ENCODE measurements around the gene DNAJC17.

The DNAJC17 gene

GRCh38 chr15:40756938-40757337, 50.3 kb downstream of the DNAJC17 start:
- Histone ChIP-seq H4K20me1 (ENCODE audit: insufficient read depth, low read length) (no peaks in the 10 kb centered on the region), H3K9me3 (ENCODE audit: low read length) (no peaks in the 10 kb centered on the region), H3K4me2 (ENCODE audit: low read length) (no peak overlapping the region; the same call in 1 of the 2 replicates), H3K4me3 (ENCODE audit: low read depth, low read length, poor library complexity, severe bottlenecking) (no peak overlapping the region), H3K4me1 (ENCODE audit: insufficient read depth, low read length, severe bottlenecking) (peaks cover 65% of the 10 kb centered on the region), H3K79me2 (ENCODE audit: insufficient read depth, low read length) (peaks cover 22% of the 10 kb centered on the region), H3F3A (ENCODE audit: insufficient read depth, low read length) (peaks cover 3% of the 10 kb centered on the region; the same call in 1 of the 2 replicates), H3K36me3 (ENCODE audit: insufficient read depth, low read length) (peaks cover 11% of the 10 kb centered on the region; the same call in 1 of the 2 replicates), H2AFZ (ENCODE audit: low read length) (no peak overlapping the region), H3K9ac (ENCODE audit: low read length) (no peak overlapping the region), H3K27ac (ENCODE audit: low read depth, low read length, poor library complexity, severe bottlenecking) (peak overlapping the region; percentile 65), H3K27me3 (ENCODE audit: insufficient read depth, low read length) (no peaks in the 10 kb centered on the region), H3K9me2 (ENCODE audit: low read depth, low read length) (no peaks in the 10 kb centered on the region)
- TF ChIP-seq EZH2 (IDR thresholded peaks at IDR 0.05; ENCODE audit: borderline replicate concordance, low read length) = no peak
- TF ChIP-seq, protein P1, sequence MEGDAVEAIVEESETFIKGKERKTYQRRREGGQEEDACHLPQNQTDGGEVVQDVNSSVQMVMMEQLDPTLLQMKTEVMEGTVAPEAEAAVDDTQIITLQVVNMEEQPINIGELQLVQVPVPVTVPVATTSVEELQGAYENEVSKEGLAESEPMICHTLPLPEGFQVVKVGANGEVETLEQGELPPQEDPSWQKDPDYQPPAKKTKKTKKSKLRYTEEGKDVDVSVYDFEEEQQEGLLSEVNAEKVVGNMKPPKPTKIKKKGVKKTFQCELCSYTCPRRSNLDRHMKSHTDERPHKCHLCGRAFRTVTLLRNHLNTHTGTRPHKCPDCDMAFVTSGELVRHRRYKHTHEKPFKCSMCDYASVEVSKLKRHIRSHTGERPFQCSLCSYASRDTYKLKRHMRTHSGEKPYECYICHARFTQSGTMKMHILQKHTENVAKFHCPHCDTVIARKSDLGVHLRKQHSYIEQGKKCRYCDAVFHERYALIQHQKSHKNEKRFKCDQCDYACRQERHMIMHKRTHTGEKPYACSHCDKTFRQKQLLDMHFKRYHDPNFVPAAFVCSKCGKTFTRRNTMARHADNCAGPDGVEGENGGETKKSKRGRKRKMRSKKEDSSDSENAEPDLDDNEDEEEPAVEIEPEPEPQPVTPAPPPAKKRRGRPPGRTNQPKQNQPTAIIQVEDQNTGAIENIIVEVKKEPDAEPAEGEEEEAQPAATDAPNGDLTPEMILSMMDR (IDR thresholded peaks at IDR 0.05; ENCODE audit: low read length) = no peak

- Histone ChIP-seq H3K4me3 (ENCODE audit: low read depth, low read length, poor library complexity, severe bottlenecking) (peak overlapping the region; percentile 99), H2AFZ (ENCODE audit: low read length) (peak overlapping the region; percentile 22; the same call in 1 of the 2 replicates), H3K4me1 (ENCODE audit: insufficient read depth, low read length, severe bottlenecking) (peaks cover 56% of the 10 kb centered on the region)
These were observed 51.5 kb downstream of the DNAJC17 start for GRCh38 chr15:40755812-40756208.

DNA sequence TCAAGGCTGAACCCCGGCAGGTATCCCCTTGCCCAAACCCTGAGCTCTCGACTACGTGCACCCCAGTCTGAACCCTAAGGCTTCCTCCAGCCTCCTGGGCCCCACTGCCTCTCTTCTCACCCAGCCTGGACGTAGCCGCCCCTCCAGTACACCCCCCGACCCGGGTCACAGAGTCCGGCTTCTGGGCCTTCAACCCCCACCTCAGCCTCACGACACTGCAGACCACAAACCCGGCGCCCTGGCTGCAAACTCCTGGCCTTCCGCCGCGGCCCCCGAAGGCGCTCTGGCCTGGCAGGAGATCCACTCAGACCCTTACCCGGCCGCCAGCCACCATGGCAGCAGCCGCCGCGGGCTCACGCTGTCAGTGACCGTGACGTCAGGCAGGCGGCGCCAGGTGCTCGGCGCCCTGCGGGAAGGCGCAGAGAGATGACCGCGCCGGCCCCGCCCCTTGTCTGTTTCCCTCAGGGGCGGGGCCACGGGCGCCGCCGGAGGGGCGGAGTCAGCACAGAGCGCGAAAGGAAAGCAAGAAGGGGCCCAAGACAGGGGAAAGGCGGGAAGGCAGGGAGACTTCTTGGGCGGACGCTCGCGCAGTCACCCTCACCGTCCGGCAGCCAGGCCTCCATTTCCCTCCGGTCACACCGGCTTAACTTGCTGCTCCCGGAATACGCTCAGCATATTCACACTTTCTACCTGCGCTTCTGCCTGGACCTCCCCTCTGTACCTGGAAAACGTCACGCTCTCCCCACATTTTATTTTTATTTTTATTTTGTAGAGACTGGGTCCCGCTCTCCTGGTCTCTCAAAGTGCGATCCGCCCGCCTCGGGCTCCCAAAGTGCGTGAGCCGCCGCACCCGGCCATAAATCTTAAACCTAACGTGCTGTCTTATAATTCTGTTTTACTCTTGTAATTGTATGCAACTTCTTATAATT, 52.1 kb downstream of the DNAJC17 start, which contains the start of gene RMDN3:
RMDN3 (minus strand) TSS at position 372 of the 929 bp plus-strand sequence. CDS start 471 bp downstream, outside the sequence.
- TF ChIP-seq, protein P1 (IDR thresholded peaks at IDR 0.05; ENCODE audit: low read length) = no peak
- no peak for TF ChIP-seq EZH2 (IDR thresholded peaks at IDR 0.05; ENCODE audit: borderline replicate concordance, low read length)
- peak within 1 kb of the TSS; percentile 99 for H3K4me3 ChIP-seq (ENCODE audit: low read depth, low read length, poor library complexity, severe bottlenecking)

More at GRCh38 chr15:40755812-40756208, 51.5 kb downstream of the DNAJC17 start:
- H3K27me3 ChIP-seq (ENCODE audit: insufficient read depth, low read length) = no peaks in the 10 kb centered on the region
- H3K36me3 ChIP-seq (ENCODE audit: insufficient read depth, low read length) = peaks cover 22% of the 10 kb centered on the region
- no peaks in the 10 kb centered on the region for H3K9me2 ChIP-seq (ENCODE audit: low read depth, low read length)
- peak overlapping the region; percentile 85 for H3K27ac ChIP-seq (ENCODE audit: low read depth, low read length, poor library complexity, severe bottlenecking)
- TF ChIP-seq, protein P1 (IDR thresholded peaks at IDR 0.05; ENCODE audit: low read length) = no peak
- TF ChIP-seq EZH2 (IDR thresholded peaks at IDR 0.05; ENCODE audit: borderline replicate concordance, low read length) = no peak
- H3K9me3 ChIP-seq (ENCODE audit: low read length) = no peaks in the 10 kb centered on the region
- peaks cover 22% of the 10 kb centered on the region for H3K79me2 ChIP-seq (ENCODE audit: insufficient read depth, low read length)
- no peaks in the 10 kb centered on the region for H4K20me1 ChIP-seq (ENCODE audit: insufficient read depth, low read length)
- peaks cover 3% of the 10 kb centered on the region; the same call in 1 of the 2 replicates for H3F3A ChIP-seq (ENCODE audit: insufficient read depth, low read length)
- H3K9ac ChIP-seq (ENCODE audit: low read length) = peak overlapping the region; percentile 93
- peak overlapping the region; percentile 98 for H3K4me2 ChIP-seq (ENCODE audit: low read length)

More for the DNA sequence above, 52.1 kb downstream of the DNAJC17 start, which contains the start of gene RMDN3:
- Histone ChIP-seq H3K9me3 (ENCODE audit: low read length) (no peaks in the 10 kb centered on the region), H2AFZ (ENCODE audit: low read length) (peak within 1 kb of the TSS; percentile 22; the same call in 1 of the 2 replicates), H3K79me2 (ENCODE audit: insufficient read depth, low read length) (peaks cover 22% of the 10 kb centered on the region), H3K4me2 (ENCODE audit: low read length) (peak within 1 kb of the TSS; percentile 98), H3K27me3 (ENCODE audit: insufficient read depth, low read length) (no peaks in the 10 kb centered on the region), H3K4me1 (ENCODE audit: insufficient read depth, low read length, severe bottlenecking) (peaks cover 50% of the 10 kb centered on the region), H3K9ac (ENCODE audit: low read length) (peak within 1 kb of the TSS; percentile 93), H3K27ac (ENCODE audit: low read depth, low read length, poor library complexity, severe bottlenecking) (peak within 1 kb of the TSS; percentile 85), H3F3A (ENCODE audit: insufficient read depth, low read length) (no peaks in the 10 kb centered on the region; the same call in 1 of the 2 replicates), H3K36me3 (ENCODE audit: insufficient read depth, low read length) (peaks cover 28% of the 10 kb centered on the region), H3K9me2 (ENCODE audit: low read depth, low read length) (no peaks in the 10 kb centered on the region), H4K20me1 (ENCODE audit: insufficient read depth, low read length) (no peaks in the 10 kb centered on the region)

All from OCI-LY1 (cell line).